ENCODE data around the gene HOXD10.

The HOXD10 gene

DNA sequence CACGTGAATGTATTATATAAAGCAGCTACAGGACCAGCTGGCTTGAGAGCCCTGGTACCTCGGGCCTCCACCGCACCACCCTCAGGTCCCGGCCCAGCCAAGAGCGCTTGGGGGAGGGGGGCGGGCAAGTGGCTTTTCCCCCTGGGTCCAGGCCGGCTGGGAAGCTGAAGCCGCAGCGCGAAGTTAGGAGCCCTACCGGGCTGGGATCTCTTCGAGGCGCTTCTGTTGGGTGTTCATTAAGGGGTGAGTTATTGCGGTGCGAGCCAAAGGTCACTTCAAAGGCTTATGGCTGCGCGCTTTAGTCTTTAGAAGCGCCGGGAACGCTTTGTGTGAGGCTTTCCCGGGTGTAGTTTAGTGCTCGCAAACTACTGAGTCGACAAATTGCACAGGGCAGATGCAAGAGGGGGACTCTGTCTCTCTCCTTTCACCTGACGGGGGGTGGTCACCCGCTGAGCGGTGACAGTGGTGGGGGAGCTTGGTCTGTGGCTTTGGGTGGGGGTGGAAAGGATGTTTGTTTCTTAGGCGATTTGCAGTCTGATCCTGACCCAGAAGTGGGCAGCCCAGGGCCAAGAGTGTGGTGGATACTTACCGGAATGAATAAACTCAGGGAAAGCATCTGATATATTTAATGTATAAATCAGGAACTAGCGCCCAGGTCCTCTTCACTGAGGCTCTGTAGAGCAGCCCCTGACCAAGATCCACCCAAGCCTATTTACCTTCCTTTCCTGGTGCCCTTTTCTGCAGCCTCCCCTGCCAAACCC is 46.5 kb downstream of the HOXD10 start:
- TF ChIP-seq, protein P1, sequence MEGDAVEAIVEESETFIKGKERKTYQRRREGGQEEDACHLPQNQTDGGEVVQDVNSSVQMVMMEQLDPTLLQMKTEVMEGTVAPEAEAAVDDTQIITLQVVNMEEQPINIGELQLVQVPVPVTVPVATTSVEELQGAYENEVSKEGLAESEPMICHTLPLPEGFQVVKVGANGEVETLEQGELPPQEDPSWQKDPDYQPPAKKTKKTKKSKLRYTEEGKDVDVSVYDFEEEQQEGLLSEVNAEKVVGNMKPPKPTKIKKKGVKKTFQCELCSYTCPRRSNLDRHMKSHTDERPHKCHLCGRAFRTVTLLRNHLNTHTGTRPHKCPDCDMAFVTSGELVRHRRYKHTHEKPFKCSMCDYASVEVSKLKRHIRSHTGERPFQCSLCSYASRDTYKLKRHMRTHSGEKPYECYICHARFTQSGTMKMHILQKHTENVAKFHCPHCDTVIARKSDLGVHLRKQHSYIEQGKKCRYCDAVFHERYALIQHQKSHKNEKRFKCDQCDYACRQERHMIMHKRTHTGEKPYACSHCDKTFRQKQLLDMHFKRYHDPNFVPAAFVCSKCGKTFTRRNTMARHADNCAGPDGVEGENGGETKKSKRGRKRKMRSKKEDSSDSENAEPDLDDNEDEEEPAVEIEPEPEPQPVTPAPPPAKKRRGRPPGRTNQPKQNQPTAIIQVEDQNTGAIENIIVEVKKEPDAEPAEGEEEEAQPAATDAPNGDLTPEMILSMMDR (conservative IDR thresholded peaks at IDR 0.05; ENCODE audit: low read depth, low read length): no peak
- no peak for DNase-seq (ENCODE audit: low read depth)
- no peak overlapping the region for H3K4me3 ChIP-seq (ENCODE audit: low read depth, low read length)

DNA sequence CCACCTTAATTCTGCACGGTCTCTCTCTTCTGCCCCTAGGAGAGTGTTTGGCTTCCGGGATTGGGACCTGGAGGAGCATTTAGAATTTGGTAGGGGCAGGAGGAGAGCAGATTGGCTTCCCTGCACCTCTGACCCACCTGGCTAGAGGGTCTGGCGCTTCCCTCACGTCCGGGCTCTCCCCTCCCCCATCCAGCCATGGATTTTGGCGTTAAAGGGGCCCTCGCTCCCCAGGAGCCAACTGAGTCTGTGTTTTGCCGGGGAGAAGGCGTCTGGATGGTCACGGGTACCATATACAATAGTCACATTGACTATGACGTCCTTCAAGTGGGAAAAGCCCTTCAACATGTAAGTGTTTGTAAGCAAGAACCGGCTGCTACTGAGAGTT is 47.1 kb downstream of the HOXD10 start:
- no peak for DNase-seq (ENCODE audit: low read depth)
- TF ChIP-seq, protein P1 (conservative IDR thresholded peaks at IDR 0.05; ENCODE audit: low read depth, low read length): no peak

DNA sequence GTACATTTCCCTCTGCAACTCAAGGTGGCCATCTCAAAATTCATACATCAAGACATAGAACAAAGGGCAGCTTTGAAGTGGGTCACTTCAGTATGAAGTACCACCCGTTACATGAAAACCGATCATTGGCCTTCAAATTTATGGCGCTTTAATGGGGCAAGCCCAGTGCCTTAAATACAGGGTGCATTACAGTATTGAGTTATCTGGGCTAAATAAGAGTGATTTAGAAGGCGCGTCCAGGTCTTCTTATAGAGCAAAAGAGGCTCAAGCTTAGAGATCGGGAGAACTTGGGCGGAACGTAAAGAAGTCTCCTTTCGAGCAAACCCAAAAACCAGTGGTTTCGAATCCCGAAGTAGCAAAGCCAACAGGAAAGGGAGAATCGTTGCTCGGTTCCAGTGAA is 47.6 kb downstream of the HOXD10 start:
- no peak for DNase-seq (ENCODE audit: low read depth)
- TF ChIP-seq, protein P1 (conservative IDR thresholded peaks at IDR 0.05; ENCODE audit: low read depth, low read length): no peak
- no peak overlapping the region for H3K4me3 ChIP-seq (ENCODE audit: low read depth, low read length)

More for the DNA sequence above, 47.1 kb downstream of the HOXD10 start:
- no peak overlapping the region for H3K4me3 ChIP-seq (ENCODE audit: low read depth, low read length)

DNA sequence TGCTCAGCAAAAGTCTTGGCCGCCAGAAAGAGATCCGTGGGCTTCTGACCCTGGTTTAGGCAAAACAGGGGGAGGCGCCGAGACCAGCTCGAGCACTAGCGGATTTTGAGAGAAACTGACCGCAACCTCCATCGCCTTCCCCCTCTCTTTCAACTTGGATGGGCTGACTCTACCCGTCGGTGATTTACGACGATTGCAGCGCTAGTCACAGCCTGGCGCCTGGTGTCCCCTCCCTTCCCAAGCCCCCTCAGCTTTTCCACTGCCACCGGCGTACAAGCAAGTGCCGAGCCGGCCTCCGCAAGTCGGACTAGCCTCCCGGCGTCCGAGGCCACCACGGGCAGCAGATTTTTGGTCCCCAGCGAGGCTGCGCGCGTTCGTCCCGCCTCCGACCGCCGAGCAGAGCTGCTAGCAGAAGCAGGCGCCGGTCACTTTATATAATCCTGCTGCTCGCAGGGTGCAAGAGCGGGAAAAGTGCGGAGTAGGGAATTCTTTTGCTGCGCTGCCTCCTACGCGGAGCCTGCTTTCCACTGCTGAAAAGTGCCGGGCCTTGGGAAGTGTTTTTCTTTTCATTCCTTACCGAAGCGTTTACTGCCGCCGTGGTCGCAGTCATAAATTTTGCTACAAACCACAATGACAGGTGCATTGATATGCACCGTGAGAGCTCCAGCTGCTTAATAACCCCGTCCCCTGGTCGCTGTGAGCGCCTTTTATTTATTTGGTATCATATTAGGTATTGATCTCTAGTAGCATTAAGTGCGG is 48.2 kb downstream of the HOXD10 start:
- DNase-seq (ENCODE audit: low read depth): no peak
- TF ChIP-seq, protein P1 (conservative IDR thresholded peaks at IDR 0.05; ENCODE audit: low read depth, low read length): no peak
- no peak overlapping the region for H3K4me3 ChIP-seq (ENCODE audit: low read depth, low read length)

DNA sequence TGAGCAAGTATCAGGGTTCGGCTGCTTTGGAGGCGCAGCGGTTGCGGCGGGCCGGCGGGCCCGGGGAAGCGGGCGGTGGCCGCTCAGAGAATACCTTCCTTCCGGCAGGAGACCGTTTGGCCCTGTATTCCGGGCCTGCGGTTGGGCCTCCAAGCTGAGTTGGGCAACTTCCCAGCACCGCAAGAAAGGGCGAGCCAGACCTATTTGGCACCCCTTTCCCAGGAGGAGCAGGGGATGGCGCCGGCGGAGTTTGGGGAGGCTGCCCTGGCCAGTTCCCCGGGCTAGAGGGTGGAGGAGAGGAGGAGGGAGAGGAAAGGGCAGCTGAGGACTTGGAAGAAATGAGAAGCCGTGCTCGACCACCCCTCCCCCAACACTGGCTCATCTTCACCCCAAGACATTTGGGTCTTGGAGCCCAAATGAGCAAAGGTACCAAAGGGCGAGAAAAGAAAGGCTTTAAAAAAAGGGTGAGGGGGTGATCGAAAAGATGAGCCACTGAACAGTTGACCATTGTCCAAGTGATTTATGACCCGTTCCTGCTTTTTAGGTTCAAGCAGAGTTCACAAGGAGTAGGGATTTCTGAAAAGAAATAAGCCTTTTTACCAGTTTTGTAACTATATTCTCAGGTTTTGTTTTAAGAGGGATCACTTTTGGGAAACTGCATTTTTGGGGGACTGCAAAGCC is 48.9 kb downstream of the HOXD10 start:
- no peak for DNase-seq (ENCODE audit: low read depth)
- TF ChIP-seq, protein P1 (conservative IDR thresholded peaks at IDR 0.05; ENCODE audit: low read depth, low read length): no peak
- H3K4me3 ChIP-seq (ENCODE audit: low read depth, low read length): no peak overlapping the region

DNA sequence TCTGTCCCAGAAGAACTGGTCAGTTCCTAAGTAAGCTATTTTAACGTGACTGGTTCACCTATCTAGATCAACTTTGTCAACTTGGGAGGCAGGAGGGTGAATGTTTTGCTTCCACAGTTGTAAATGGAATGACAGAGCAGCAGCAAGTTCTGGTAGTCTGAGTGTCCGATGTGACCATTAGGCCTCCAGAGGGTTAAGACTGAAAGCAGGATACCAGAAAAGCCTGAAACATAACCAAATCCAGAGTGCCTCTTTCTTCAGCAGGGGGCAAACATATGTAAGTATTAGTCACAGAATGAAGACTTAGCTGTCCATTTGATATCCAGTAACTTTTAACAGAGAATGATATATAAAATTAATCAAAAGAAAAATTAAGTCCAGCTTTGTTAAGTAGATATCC is 49.7 kb downstream of the HOXD10 start:
- no peak overlapping the region for H3K4me3 ChIP-seq (ENCODE audit: low read depth, low read length)
- TF ChIP-seq, protein P1 (conservative IDR thresholded peaks at IDR 0.05; ENCODE audit: low read depth, low read length): no peak
- DNase-seq (ENCODE audit: low read depth): no peak
